ENCODE results near the gene SLC1A7.

The SLC1A7 gene

DNA sequence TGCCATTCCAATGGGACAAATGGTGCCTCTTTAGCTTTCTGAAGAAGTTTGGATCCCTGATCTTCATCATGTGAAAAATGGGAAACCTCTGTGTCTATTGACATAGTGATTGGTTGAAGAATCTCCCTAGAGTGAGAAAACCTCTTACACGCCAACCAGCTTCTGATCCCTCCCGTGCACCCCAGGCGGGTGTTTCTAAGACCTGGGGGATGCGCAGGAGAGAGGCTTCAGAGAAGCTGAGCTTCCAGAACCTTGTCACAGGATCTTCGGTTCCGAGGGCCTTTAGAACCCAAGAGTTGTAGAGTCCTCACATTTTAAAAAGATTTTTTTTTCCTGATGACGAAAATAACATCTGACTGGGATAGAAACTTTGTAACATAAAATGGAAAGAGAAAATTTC lies 69.2 kb downstream of the SLC1A7 start:
- DNase-seq = no peak

DNA sequence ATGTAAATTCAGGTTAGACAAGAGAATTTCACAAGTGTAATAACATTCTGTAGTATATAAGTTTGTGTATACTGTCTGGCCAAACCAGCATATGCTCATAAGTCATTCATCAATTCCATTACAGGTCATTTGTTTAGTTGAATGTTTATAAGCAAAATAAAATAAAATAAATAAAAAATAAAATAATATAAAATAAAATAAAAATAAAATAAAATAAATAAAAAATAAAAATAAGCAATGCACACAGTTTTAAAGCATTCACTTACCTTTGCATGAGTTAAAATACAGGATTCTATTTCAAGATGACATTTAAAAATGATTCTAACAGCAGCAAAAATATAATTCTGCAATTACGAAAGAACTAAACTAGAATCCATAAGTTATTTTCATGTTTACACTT lies 70.5 kb downstream of the SLC1A7 start:
- no peak for DNase-seq

DNA sequence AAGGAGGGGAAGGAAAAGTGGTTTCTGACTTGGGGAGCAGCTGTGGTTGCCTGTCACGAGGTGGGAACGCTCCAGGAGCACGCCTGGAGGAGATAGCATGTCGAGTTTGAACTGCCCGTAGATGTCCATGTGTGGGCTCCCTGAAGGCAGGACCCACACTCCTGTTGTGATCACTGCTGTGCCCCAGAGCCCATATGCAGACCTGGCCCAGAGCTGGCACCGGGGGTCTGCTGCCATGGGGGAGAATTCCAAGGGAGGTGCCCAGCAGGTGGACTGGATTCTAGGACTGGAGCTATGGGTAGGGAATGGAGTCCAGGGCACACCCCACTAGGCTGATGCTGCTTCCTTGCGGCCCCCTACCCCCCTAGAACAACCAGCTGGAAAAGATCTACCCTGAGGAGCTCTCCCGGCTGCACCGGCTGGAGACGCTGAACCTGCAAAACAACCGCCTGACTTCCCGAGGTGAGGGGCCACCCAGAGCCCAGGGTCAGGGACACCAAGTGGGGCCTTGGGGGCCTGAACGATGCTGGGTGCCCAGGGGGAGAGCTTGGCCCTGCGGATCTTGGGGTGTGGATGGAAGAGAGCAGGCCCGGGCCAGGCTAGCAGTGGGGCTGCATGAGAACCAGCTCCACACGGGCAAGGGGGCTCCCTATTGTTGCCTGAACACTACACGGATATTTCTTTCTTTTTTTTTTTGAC lies 71.1 kb downstream of the SLC1A7 start:
- no peak for DNase-seq

DNA sequence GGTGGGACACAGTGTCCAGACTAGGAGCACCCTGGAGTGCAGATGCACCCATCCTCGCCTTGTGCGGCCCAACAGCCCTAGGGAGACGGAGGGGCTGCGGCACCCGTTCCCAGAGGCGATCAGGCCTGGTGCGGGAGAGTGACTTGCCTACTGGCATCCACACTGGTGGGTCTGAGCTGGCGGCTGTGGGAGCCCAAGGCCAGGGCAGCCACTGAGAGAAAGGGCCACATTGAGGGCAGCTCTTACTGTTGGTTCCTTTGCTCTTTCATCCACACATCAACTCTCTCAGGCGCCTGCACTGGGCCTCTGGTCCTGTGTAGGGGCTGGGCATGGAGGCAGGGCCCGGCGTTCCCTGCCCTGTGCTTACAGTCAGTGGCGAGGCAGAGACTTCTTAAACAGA lies 71.8 kb downstream of the SLC1A7 start:
- peak; percentile 42 for DNase-seq

DNA sequence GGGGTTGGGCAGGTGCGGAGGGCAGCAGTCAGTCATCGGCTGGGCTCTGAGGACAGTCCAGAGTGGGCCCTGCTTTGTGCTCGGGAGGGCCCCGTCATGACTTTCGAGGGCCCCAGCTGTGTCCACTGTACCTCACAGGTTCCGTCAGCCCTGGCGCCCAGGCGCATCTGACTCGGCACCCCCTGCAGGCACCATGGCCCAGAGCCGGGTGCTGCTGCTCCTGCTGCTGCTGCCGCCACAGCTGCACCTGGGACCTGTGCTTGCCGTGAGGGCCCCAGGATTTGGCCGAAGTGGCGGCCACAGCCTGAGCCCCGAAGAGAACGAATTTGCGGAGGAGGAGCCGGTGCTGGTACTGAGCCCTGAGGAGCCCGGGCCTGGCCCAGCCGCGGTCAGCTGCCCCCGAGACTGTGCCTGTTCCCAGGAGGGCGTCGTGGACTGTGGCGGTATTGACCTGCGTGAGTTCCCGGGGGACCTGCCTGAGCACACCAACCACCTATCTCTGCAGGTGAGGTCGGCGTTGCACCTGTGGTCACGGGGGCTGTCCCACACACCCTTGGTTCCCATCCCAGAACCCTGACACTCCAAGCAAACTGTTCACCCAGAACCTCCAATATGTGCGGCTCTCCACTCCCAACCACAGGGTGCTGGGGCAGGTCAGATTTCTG lies 72.6 kb downstream of the SLC1A7 start:
- peak; percentile 34 for DNase-seq

DNA sequence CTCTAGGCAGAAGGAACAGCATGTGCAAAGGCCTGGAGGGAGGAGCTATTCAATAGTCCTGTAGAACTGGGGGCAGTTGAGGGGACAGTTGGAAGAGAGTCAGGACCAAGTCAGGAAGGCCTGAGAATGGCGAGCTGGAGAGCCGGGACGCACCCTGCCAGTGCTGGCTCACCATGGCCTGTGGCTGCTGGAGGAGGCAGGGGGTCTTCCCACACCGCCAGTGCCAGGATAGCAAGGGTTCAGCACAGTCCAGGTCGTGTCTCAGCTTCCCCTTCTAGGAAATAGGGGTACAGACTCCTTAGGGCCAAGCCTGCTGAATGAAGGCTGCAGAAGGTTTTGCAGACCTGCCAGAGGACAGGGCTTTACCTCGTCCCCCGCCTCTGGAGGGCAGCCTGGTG lies 73.2 kb downstream of the SLC1A7 start:
- DNase-seq = peak; percentile 26

DNA sequence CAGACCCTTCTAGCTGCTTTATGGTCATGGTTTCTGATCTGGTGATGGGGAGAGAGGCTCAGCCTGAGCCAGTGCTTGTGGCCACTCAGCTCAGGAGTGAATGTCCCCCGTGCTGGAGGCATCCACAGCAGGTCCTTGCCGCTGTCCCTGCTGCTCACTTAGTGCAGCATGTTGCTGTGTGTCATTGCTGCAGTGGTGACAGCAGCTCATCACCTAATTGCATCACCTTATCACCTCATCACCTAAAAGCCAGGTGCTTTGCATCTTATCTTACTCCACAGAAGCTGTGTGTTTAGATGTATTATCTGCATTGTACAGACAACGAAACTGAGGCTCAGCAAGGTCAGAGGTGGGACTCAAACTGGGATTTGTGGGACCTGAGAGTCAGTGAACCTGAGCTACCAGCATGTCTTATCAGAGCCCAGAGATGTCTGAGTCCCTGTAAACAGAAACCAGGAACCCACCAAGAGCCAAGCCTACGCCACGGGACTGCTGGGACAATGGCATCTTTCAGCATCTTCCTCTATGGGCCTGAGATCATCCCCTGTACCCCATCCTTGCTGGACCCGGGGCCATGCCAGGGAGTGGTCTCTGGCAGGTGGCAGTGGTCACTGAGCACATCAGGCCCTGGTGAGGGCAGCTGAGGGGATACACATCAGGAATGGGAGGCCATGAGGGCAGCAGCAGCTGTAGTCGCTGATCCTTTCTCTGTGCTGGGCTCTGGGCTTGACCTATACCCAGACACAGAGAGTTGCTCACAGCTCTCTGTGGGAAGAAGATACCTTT lies 73.9 kb downstream of the SLC1A7 start:
- DNase-seq = peak; percentile 35

DNA sequence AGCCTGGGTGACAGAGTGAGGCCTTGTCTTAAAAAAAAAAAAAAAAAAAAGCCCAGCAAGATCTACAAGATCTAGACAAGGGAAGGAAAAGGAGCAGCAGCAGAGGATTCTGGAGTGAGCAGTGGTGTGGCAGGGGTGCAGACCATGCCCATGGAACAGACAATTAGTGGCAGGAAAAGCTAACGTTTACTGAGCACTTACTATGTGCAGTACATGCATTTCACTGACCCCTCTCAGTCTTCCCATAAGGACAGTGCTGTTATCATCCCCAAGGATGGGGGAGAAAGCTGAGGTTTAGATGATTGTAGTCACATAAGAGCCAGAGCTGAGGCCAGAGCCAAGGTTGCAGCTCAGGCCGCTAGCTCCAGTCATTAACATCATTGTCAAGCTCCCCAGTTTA lies 74.6 kb downstream of the SLC1A7 start:
- DNase-seq = no peak

DNA sequence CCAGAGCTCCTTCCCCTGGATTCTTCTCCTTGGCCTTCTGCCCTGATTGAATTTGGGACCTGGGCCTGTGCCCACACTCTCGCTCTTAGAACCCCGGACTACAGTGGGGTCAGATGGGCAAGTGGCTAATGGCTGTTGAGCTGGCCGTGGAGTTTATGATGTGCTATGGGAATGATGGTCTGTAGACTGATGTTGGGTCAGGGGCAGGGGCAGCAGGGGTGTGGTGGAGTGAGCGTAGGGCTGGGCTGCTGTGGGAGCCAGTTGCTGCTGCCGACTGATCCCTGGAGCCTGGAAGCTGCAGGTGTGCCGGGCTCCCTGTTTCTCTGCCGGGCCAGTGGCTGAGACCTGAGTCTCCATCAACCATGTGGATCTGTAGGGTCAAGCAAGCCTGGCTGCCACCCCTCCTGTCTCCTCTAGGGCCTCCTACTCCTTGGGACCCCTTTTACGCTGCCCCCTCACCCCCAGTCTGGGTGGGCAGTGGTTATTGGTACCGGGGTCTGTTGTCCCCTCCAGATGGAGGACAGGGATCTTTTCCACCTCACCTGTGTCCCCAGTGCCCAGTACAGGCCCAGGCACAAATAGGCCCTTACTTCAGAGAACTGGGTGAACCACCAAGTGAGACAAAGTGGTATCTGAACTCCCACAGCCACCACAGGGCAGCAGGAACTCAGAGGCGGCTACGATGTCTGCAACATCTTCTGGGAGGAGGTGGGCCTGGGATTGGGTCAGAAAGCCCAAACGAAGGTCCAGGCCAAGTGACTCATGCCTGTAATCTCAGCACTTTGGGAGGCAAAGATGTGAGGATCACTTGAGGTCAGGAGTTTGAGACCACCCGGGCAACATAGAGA lies 75.3 kb downstream of the SLC1A7 start:
- DNase-seq = no peak

DNA sequence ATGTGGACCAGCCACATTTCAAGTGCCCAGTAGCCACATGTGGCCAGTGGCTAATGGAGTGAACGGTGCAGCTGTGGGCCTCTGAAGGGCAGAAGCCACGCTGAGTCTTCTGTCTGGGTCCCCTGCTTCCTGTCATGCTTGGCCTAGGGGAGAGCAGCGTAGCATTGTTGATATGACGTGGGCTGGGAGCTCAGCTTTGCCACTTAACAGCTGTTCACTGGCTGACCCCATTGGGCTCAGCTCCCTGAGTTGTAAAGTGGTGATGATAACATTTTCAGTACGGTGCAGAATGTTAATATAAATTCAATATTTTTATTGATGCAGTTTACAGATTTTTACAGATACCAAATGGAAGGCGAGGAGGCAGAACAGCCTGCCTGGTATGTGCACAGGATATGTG lies 76.0 kb downstream of the SLC1A7 start:
- DNase-seq = no peak

DNA sequence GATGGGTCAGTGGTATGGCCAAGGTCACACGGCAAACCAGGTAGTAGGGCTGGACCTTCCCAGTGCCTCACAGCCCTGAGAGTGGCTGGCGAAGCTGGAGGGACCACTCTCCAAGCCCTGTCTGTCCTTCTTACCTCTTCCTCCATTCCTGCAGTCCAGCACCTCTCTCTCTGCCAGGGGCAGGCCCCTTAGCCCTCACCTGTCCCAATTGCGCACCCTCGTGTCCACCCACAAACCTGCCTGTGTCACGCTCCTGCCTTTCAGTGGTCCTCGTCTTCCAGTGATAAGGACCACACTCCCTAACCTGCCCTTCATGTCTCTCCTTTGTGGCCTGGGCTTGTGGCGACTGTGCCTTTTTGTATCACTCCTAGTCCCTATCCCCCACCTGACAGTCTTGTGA lies 77.0 kb downstream of the SLC1A7 start:
- DNase-seq = peak; percentile 30

DNA sequence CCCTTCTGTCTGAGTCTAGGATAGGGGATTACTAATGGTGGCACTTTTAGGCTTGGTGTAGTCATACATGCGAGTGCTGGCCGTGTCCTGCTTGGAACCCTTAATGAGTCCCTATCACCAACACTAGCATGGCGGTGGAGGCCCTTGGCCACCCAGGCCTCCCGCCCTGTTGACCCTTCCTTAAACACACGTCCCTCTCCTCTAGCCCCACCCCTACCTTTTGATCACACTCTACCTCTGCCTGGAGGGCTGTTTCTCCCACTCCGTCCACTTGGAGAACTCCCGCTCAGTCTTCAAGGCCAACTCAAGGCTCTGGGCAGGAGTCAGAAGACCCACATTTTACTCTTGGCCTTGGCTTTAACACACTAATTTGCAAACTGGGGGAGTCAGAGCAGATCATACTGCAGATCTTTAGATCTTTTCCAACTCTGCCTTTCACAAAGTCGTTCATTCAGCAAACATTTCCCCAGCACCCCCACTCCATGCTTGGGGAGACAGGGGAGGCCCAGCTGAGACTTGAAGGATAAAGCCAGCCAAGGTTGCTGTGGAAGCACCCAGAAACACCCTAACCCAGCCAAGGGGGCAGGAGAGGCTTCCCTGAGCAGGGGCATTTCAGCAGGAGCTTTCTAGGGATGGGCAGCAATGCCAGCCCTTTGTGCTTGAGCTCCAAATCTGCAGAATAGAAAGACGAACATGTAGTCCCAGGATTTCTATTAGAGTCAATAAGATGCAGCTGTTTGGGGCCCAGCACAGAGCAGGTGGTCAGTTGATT lies 78.5 kb downstream of the SLC1A7 start:
- no peak for DNase-seq

DNA sequence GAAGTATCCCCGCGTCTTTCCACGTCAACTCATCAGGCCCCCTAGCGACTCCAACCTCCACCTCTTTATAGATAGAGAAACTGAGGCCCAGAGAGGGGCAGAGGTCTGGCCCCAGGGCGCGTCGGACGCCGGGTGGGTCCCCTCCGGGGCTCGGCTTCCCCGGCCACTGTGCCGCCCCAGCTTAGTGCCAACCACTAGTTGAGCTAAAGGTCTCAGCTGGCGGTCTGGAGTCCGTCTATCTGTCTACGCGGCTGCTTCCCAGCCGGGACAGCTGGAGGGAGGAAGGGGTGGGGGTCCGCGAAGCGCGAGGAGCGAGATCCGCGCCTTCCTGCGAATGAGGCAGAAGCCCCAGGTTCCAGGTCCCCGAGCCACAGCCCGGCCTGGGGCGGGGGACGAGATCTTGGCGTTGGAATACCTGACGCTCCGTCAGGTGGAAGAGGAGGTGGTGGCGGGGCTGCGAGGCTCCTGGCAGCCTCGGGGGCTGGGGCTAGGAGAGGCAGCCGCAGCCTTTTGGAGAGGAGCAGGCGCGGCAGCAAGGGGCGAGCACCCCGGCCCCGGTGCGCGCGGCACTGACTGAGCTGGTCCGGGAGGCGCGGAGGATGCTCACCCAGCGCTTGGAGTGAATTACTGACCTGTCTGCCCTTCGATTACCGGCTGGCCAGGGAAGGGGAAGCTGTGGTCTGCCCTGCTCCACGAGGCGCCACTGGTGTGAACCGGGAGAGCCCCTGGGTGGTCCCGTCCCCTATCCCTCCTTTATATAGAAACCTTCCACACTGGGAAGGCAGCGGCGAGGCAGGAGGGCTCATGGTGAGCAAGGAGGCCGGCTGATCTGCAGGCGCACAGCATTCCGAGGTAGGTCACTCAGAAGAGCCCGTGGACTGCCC lies 79.5 kb downstream of the SLC1A7 start:
- DNase-seq = peak; percentile 52

DNA sequence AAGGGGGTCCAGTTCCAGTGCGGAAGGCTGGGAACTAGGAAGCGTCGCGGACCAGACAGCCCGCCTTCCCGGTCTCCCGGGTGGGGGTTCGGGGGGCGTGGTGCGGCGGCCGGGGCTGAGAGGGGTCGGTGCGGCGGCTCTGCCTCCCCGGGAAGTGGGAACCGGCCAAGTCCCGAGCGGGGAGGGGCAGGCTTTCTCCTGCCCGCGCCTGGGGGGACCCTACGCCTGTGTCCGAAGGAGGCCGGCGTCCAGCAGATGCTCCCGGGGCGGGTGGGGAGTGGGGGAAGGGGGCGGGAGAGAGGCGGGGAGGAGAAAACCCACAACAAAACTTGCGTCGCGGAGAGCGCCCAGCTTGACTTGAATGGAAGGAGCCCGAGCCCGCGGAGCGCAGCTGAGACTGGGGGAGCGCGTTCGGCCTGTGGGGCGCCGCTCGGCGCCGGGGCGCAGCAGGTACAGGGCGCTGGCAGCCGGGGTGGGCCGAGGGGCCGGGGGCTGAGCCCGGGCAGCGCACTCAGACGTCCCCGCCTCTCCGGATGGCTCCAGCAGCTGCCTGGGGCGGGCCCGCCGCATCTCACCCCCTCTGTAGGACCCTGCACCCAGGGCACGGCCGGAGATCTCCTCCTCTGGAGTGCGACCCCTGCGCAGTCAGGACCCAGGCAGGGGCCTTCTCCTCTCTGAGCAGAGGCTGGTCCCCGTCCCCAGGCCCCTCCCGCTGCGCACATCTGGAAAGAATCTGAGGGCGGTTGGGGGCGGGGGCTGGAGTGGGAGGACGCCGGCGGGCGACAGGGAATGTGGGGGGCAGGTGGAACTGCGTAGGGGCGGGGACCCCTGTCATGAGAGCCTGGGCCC lies 80.4 kb downstream of the SLC1A7 start, which contains the start of gene PODN:
PODN (plus strand) TSS at position 355 of the 849 bp plus-strand sequence. CDS start 7,643 bp downstream, outside the sequence.
- peak; percentile 57 for DNase-seq

DNA sequence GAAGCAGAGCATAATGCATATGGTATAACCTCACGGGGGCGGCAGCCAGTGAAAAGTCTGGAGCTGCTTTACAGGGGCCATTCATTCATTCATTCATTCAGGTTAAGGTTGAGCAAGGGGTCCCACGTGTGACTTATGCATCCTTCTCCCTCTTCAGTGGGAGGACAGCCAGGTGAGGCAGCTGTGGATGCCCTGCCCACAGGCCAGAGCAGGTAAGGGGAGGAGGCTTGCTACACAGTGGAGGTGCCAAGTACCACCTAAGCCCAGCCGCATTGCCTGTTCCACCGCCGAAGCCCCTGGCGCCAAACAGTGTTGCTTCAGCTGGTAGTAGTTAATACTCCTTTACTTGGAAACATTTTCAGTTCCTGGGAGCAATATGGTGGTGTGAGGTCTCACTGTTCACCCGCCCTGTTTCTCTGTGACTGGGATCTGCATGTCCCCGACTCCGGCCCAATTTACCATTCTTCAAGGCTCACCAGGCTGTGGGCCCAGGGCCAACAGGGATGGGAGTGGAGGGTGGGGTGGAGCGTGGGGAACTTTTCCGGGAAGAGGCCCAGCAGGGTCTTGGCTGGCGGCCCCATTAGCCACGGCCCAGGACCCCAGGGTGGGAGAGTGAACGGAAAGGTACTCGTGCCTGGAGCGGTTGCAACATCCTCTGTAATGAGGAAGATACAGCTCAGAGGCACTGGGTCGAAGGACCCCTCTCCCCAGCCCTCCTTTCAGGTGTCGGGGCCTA lies 81.1 kb downstream of the SLC1A7 start:
- peak; percentile 47 for DNase-seq

DNA sequence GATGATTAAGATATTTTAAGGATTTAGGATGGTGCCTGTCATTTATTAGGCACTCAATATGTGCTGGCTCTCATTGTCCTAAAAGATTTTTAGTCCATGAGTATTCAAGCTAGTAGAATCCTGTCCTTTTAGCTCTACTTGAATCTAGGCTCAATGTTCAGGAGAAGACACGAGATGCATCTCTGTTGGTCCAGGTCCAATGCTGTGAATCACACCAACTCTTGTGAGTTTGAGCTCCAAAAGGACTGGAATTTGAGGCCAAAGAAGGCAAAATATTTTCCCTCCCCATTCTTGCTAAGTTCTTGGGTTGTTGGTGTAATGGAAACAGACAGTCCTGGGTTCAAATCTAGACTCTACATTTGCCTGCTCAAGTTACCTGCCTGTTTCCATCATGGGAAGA lies 81.9 kb downstream of the SLC1A7 start:
- DNase-seq = no peak

DNA sequence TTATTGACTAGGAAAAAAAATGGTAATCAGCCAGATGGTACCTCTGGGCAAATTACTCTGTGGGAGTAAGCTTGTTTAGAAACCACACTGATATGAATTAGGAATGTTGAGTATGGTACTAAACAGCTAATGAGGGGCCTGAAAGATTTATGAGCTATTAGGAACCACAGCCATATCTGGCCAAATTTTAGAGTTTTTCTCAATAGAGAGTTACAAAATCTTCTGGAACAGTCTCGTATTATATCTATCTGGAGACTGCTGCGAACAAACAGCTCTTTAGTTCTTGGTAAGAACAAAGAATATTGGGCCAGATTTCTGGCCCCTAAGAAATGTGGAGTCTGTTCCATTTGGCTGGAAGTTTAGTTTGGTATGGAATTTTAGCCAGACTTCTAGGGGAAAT lies 85.3 kb downstream of the SLC1A7 start:
- no peak for DNase-seq

DNA sequence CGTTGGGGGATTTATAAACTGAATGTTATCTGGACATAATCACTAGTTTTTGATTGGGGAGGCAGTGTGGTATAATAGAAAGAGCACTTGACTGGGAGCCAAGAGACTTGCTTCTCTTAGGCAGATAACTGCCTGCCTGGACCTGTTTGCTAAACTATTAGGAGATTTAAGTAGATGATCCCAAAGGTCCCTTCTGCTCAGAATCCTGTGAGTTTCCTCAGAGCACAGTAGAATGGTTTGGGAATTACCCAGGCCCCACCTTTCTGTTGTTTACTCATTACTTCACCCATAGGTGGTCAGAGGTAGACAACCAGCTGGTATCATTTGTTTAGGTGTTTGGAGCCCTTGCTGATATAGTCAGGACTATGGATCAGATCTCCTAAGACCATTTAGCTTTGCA lies 90.8 kb downstream of the SLC1A7 start:
- DNase-seq = no peak

DNA sequence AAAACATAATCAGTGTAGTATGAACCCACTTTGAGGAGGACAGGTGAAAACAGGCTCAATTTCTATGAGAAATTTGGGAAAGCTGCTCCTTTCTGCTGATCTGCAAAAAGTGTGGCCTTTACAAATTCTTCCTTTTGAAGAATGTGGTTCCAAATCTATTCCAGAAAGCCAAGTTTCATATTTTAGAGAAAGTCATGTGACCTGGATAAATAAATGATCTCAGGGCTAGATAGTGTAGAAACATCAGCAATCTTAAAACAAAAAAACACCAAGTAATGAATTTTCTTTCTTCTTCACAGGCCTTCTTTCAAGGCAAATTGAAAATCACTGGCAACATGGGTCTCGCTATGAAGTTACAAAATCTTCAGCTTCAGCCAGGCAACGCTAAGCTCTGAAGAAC lies 92.1 kb downstream of the SLC1A7 start:
- DNase-seq = no peak
